Peyer's patch (tissue), 4 donors: Measurements from ENCODE around the gene AHSP.

Experiments used
- CTCF ChIP-seq, 6 experiments: fragments of 450-650 bp in 4 of 6; fragments of 200-600 bp in 2 of 6; sonication (generic) in 1 of 6; IDR thresholded peaks; one replicate each; pipeline ENCODE4 v1.5.1; 2017 to 2019; ENCODE audit warnings: antibody characterized with exemption in 6 of 6, mild to moderate bottlenecking in 3 of 6, moderate library complexity in 1 of 6
- POLR2A ChIP-seq, 2 donors: fragments of 450-650 bp; IDR thresholded peaks; one replicate each; pipeline ENCODE4 v1.5.1; 2017; ENCODE audit warnings: antibody characterized with exemption in 2 of 2, mild to moderate bottlenecking in 2 of 2, moderate library complexity in 2 of 2

DNA sequence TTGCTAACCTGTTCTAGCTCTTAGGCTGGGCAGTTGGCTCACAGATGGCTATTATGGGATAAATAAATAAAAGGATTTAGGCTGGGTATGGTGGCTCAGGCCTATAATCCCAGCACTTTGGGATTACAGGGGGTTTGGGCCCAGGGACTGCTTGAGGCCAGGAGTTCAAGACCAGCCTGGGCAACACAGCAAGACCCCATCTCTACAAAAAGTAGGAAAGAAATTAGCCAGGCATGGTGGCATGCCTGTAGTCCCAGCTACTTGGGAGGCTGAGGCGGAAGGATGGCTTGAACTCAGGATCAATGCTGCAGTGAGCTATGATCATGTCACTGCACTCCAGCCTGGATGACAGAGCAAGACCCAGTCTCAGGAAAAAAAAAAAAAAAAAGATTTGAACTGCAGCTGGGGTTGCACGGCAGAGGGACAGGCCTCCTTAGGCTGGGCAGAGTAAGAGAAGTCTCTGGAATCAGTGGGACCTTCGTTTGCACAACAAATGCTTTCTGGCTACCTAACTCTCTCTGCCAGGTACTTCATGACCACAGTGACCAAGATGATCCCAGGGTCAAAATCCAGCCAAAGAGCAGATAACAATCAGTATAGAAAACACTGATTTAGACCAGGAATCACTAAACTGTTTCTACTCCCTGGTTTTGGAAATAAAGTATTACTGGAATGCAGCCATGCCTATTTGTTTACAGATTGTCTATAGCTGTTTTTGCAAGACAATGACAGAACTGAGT is 26.3 kb upstream of the AHSP start:
- no peak for TF ChIP-seq POLR2A (IDR thresholded peaks at IDR 0.05)
- no peak for TF ChIP-seq CTCF (IDR thresholded peaks at IDR 0.05)
